DND-41 (cell line): ENCODE results near the gene PPP1R16B.

Experiments used
- EZH2 ChIP-seq: IDR thresholded peaks from 3 replicates; pipeline ENCODE4 v1.6.1; 2012; ENCODE audit warnings: borderline replicate concordance, low read depth, mild to moderate bottlenecking, moderate library complexity, low read length, inconsistent platforms; ENCODE audit not compliant: severe bottlenecking
- TF ChIP-seq, protein P1 (sequence below): IDR thresholded peaks from 2 replicates; pipeline ENCODE4 v1.5.1; 2012; ENCODE audit warnings: borderline replicate concordance, low read length, moderate library complexity, mild to moderate bottlenecking; ENCODE audit not compliant: poor library complexity, severe bottlenecking; ENCODE audit errors: extremely low read depth

DNA sequence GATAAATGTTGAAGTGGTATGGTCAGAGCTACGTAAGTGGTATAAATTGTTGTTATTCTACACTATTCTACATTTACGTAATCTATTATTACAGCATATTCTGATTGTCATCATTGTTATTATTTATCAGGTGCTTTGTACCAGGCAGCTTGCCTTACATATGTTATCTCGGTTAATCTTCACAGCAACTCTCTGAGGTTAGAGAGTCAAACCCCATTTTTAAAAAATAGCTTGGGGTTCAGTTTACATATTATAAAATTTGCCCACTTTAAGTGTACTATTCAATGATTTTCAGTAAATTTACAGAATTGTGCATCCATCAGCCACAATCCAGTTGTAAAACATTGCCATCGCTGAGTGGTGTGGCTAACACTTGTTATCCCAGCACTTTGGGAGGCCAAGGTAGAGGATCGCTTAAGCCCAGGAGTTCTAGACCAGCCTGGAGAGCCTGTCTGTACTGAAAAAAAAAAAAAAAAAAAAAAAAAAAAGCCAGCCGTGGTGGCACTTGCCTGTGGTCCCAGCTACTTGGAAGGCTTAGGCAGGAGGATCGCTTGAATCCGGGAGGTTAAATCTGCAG, 35.5 kb downstream of the PPP1R16B start:
- TF ChIP-seq, protein P1, sequence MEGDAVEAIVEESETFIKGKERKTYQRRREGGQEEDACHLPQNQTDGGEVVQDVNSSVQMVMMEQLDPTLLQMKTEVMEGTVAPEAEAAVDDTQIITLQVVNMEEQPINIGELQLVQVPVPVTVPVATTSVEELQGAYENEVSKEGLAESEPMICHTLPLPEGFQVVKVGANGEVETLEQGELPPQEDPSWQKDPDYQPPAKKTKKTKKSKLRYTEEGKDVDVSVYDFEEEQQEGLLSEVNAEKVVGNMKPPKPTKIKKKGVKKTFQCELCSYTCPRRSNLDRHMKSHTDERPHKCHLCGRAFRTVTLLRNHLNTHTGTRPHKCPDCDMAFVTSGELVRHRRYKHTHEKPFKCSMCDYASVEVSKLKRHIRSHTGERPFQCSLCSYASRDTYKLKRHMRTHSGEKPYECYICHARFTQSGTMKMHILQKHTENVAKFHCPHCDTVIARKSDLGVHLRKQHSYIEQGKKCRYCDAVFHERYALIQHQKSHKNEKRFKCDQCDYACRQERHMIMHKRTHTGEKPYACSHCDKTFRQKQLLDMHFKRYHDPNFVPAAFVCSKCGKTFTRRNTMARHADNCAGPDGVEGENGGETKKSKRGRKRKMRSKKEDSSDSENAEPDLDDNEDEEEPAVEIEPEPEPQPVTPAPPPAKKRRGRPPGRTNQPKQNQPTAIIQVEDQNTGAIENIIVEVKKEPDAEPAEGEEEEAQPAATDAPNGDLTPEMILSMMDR = no peak
- no peak for TF ChIP-seq EZH2
